HG03378 (cell line): ENCODE data around the gene SLC22A17.
"Not testable (repeated sequence)": the region's sequence is repeated elsewhere in the genome, so short reads cannot be mapped to it uniquely, and the experiment has no call there.

Source experiments
- ATAC-seq: cut with Tn5 transposase; IDR thresholded peaks from one replicate; pipeline ENCODE4 v1.9.1; 2021; ENCODE audit warnings: mild to moderate bottlenecking, moderate library complexity; ENCODE audit not compliant: unreplicated experiment

The SLC22A17 gene

DNA sequence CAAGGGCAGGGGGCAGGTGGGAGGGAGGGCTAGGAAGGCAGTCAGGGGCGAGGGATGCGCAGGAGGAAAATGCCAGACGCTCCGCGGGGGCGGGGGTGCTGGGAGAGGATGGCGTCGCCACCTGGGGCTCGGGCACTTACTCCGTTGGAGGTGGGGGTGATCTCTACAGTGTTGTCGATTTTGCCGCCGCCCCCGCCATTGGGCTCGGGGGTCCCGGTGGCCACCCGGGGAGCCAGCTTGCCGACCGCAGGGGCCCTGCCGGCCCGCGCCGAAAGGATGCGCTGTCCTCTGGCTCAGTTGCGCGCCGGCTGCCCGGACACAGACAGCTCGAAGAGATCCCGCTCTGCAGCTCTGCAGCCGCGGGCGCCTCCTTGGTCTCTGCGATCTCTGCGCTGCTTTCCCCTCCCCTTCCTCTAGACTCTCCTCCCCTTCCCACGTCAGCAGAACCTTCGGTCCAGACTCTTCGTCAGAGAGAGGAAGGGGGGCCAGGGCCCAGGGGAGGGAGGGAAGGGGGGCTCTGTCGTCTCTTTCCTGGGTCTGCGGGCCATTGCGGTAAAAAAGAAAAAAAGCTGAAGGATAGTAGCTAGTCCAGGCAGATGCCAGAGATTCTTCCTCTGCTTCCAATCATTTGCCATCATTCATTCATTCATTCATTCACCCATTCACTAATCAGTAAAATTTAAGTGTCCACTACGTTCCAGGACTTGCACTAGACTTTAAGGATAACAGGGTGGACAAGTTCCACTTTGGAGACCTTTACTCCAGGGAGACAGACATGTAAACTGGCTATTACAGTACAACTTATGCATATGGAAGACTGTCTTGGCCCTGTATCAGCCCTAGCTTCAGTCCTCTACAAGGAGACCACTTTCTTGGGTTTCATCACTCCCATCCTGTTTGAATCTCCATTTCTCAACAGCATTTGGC is at the start of gene SLC22A17:
TSS of gene SLC22A17 (minus strand) at position 382 of the 927 bp plus-strand sequence.
- no peak for ATAC-seq

- ATAC-seq = no peak
Measured at GRCh38 chr14:23401291-23401690, 48.6 kb upstream of the SLC22A17 start.

DNA sequence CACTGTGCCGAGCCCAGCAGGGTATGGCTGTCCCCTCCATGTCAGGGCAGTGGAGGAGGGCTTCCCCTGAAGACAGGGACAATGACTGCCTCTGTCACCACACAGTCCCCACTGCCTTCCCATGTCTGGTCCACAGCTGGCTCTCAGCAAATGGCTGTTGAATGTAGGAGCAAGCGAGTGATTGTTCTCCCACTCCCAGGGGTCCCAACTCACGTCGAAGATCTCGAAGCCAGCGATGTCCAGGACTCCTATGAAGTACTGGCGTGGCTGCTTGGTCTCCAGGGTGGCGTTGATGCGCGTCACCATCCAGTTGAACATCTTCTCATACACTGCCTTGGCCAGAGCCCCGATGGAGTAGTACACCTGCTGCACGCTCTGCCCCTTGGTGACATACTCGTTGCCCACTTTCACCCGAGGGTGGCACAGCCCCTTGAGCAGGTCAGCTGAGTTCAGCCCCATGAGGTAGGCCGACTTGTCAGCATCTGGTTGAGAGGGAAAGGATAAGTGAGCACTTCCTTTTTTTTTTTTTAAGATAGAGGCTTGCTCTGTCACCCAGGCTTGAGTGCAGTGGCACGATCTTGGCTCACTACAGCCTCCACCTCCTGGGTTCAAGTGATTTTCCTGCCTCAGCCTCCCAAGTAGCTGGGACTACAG is 47.9 kb upstream of the SLC22A17 start:
- ATAC-seq = not testable (repeated sequence)

DNA sequence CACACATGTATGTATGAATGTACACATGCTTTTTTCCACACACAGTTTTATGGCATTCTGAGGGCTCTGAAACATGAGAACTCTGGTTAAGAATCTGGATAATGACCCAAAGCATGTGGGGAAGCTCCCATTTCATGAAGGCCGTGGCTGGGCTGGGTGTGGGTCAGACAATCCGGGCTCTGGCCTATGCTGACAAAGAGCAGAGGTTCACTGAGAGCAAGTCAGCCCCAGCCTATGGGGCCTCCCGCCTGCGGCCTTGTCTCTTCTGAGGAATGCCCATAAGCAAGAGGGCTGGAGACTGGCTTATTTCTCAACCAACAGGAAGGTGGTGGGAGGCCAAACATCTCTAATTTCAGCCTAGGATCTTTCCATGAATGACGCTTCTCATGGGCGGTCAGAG is 46.9 kb upstream of the SLC22A17 start:
- ATAC-seq = no peak

- no peak for ATAC-seq
Measured at GRCh38 chr14:23399136-23399535, 46.4 kb upstream of the SLC22A17 start.

DNA sequence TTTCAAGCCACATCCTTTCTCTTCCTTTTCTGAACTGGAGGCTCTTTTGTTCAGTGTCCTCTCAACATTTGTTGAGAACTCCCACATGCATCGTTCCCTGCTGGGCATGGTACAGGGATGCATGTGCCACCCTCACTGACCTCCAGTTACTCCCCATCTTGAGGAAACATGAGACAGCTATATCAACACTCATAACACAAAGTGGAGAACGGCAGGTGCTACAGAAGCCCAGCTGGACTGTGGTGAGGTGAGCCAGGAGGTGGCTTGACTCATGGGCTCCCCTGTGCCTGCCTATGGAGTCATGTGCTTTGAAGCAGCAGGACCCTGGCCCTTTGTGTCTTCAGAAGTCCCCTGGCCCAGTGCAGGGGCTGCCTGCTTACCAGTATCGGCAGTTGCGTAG is 45.7 kb upstream of the SLC22A17 start:
- no peak for ATAC-seq

- no peak for ATAC-seq
Measured at GRCh38 chr14:23396781-23397407, 44.2 kb upstream of the SLC22A17 start.

- ATAC-seq = no peak
Measured at GRCh38 chr14:23396126-23396525, 43.4 kb upstream of the SLC22A17 start.

DNA sequence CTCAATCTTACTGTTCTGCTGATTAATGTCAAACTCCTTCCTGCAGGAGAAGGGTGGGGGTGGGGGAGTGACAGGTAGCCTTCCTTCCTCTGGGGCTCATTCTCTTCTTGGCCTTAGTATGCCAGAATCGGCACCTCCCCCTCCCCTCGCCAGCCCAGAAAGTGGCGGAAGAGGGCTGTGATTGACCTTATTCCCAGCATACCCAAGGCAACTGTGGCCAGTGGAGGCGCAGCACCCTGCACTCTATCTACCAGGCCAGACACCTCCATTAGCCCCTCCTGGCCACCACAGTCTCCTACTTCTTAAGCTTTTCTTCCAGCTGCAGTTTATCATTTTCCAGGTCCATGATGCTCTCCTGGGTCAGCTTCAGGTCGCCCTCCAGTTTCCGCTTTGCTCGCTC is 39.9 kb upstream of the SLC22A17 start:
- no peak for ATAC-seq

GRCh38 chr14:23389871-23390270 is 37.2 kb upstream of the SLC22A17 start:
- ATAC-seq = not testable (repeated sequence)

DNA sequence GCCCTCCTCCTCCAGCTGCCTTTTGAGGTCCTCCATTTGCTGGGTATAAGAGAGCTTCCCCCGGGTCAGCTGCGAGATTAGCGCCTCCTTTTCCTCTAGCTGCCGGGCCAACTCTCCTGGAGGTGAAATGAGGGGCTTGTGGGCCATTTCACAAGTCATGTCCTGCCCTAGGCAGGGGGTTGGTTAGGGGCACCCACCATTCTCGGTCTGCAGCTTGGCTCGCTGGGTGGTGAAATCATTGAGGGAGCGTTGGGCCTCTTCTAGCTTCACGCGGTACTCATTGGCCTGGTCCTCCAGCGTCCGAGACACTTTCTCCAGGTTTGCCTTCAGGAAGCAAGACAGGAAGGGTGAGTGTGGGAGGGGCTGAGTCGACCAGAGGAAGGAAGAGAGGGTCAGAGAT is 36.7 kb upstream of the SLC22A17 start:
- no peak for ATAC-seq

GRCh38 chr14:23388996-23389395 is 36.3 kb upstream of the SLC22A17 start:
- ATAC-seq = no peak

- ATAC-seq = no peak
Measured at GRCh38 chr14:23387916-23388882, 35.5 kb upstream of the SLC22A17 start.

GRCh38 chr14:23386999-23387398 is 34.3 kb upstream of the SLC22A17 start:
- no peak for ATAC-seq

GRCh38 chr14:23386266-23386657 is 33.6 kb upstream of the SLC22A17 start:
- ATAC-seq = not testable (repeated sequence)

DNA sequence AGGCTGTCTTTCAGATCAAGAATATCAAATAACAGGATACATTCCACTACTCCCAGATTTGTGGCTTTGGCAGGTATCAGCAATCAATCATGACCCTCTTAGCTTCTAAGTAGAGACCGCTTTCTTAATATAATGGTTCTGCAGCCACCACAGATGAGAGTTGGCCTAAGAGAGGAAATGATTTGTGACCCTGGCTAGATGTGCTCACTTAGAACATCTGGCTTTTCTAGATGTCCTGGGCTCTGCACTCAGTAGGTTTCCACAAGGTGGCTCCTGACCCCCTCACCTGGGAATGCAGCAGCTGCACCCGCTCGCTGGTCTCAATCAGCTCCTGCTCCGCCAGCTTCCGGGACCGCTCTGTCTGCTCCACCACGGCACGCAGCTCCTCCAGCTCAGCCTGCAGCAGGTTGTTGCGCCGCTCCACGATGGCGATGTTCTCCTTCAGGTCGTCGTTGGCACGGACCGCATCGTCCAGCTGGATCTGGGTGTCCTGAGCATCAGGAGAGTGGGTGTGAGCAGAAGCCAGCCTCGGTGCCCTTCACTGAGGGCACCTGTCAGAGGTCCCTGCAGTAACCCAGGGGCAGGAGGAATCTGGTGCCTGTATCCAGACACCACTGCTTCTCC is 33.1 kb upstream of the SLC22A17 start:
- ATAC-seq = no peak

- ATAC-seq = no peak
Measured at GRCh38 chr14:23385244-23385641, 32.6 kb upstream of the SLC22A17 start.

GRCh38 chr14:23384364-23385080 is 31.8 kb upstream of the SLC22A17 start:
- no peak for ATAC-seq

DNA sequence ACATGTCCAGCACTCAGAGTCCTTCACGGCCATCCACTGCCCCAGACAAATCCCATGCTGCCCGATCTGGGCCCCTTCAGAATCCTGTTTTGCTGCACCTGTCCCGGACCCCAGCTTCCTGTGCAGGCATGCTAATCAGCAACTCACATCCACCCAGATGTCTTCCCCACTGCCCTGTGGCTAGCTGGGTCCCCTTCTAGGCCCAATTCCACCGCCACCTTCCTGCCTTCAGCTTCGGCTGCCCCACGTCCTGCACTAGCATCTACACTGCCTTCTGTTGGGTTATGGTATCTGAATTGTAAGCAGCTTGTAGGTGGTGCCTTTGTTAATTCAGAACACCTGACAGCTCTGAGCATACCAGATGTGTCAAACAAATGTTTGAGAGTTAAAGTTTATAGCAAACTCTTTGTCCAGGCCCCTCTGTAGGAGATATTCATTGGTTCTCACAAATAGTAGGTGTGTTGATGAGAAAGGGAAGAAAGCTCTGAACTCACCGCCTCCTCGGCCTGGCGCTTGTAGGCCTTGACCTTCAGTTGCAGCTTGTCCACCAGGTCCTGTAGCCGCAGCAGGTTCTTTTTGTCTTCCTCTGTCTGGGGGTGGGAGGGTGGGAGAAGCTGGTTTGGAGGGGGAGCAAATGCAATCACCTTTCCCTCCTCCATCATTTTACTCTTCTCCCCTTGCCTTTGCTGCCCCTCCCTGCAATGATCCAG is 30.2 kb upstream of the SLC22A17 start:
- no peak for ATAC-seq
